OCI-LY7 (cell line): ENCODE data around the gene C5orf58. TPM values are rescaled to one million over a fixed set of nuclear protein-coding genes. Genes with fewer than 3 reads are reported as not detected.
"Not testable (repeated sequence)": the region's sequence is repeated elsewhere in the genome, so short reads cannot be mapped to it uniquely, and the experiment has no call there.

Source experiments
- BruUV-seq: library from RNA; stranded (reverse); fragments of 400-500 nt; replicated peaks from 2 replicates; lab custom pipeline; 2021; lab: Mats Ljungman, UMichigan
- CTCF ChIA-PET: fragments of 300-600 bp; sonication (Branson Sonifier 250); formaldehyde crosslinking; loops from one replicate; lab custom pipeline; 2022; ENCODE audit warnings: antibody characterized with exemption; ENCODE audit not compliant: unreplicated experiment; lab: Charles Lee
- POLR2A ChIA-PET: fragments of 300-600 bp; sonication (Branson Sonifier 250); formaldehyde crosslinking; loops from one replicate; lab custom pipeline; 2022; ENCODE audit warnings: antibody characterized with exemption; lab: Charles Lee
- DNase-seq: peaks from one replicate; pipeline ENCODE4 v3.0.0-alpha.2; 2015; ENCODE audit warnings: low spot score
- H2AFZ ChIP-seq: fragments of 200-600 bp; sonication (generic), shearing (Covaris generic); 2 replicates; pipeline ENCODE4 v1.6.1; 2014; ENCODE audit warnings: mild to moderate bottlenecking, antibody characterized with exemption, low read length, moderate library complexity
- H3K27ac ChIP-seq: fragments of 200-600 bp; sonication (generic); 2 replicates; pipeline ENCODE4 v1.5.1; 2014; ENCODE audit warnings: mixed run types, low read depth, mild to moderate bottlenecking, moderate library complexity, low read length, inconsistent platforms; ENCODE audit not compliant: poor library complexity, severe bottlenecking
- H3K36me3 ChIP-seq: fragments of 200-600 bp; sonication (generic); 2 replicates; pipeline ENCODE4 v1.6.1; 2014; ENCODE audit warnings: mild to moderate bottlenecking, antibody characterized with exemption, low read length, moderate library complexity, mixed read lengths; ENCODE audit not compliant: insufficient read depth
- H3K4me1 ChIP-seq: fragments of 200-600 bp; sonication (generic); 2 replicates; pipeline ENCODE4 v1.5.1; 2014; ENCODE audit warnings: mild to moderate bottlenecking, low read length; ENCODE audit not compliant: insufficient read depth, poor library complexity, severe bottlenecking
- H3K4me2 ChIP-seq: fragments of 200-600 bp; sonication (generic); 2 replicates; pipeline ENCODE4 v1.6.1; 2014; ENCODE audit warnings: mild to moderate bottlenecking, low read length
- H3K4me3 ChIP-seq: fragments of 200-600 bp; sonication (generic); 2 replicates; pipeline ENCODE4 v1.5.1; 2014; ENCODE audit warnings: mild to moderate bottlenecking, low read depth, low read length; ENCODE audit not compliant: poor library complexity, severe bottlenecking
- H3K79me2 ChIP-seq: fragments of 200-600 bp; sonication (generic); 2 replicates; pipeline ENCODE4 v1.6.1; 2016; ENCODE audit warnings: low read depth, mild to moderate bottlenecking, low read length, moderate library complexity, mixed read lengths; ENCODE audit not compliant: insufficient read depth
- H3K9me2 ChIP-seq: fragments of 200-600 bp; sonication (generic); 2 replicates; pipeline ENCODE4 v1.6.1; 2016; ENCODE audit warnings: mild to moderate bottlenecking, low read length, mixed read lengths; ENCODE audit not compliant: insufficient read depth
- H3K9me3 ChIP-seq: fragments of 200-600 bp; sonication (generic); 2 replicates; pipeline ENCODE4 v1.6.1; 2014; ENCODE audit warnings: mild to moderate bottlenecking, mixed run types, low read length, mixed read lengths
- H4K20me1 ChIP-seq: fragments of 200-600 bp; sonication (generic); 2 replicates; pipeline ENCODE4 v1.6.1; 2014; ENCODE audit warnings: mild to moderate bottlenecking, antibody characterized with exemption, low read length, moderate library complexity, mixed read lengths; ENCODE audit not compliant: insufficient read depth
- EZH2phosphoT487 ChIP-seq: fragments of 200-600 bp; sonication (generic); IDR thresholded peaks from 2 replicates; pipeline ENCODE4 v1.6.1; 2018; ENCODE audit warnings: low read depth, borderline replicate concordance, mild to moderate bottlenecking, mixed run types, antibody characterized with exemption, low read length, moderate library complexity, mixed read lengths
- intact Hi-C: fragments of 100-400 bp; cut with micrococcal nuclease; formaldehyde crosslinking; loops from one replicate; pipeline ENCODE4 v1.10.0; 2022; ENCODE audit not compliant: unreplicated experiment
- total RNA-seq, 2 experiments: library from RNA; depleted of rRNA in 1 of 2; stranded (reverse); fragments of >200 nt in 1 of 2; shearing (Covaris generic) in 1 of 2; gene quantifications; 2 replicates each; pipeline ENCODE4 v1.2.3, GENCODE V29; 2014 to 2022
- TF ChIP-seq, protein P1 (sequence below): fragments of 200-600 bp; sonication (generic); conservative IDR thresholded peaks from 2 replicates; pipeline ENCODE4 v1.5.1; 2014; ENCODE audit warnings: mild to moderate bottlenecking, antibody characterized with exemption, low read length, moderate library complexity, mixed read lengths

Gene C5orf58
- total RNA-seq, 2 experiments from 2014 or later = not detected

DNA sequence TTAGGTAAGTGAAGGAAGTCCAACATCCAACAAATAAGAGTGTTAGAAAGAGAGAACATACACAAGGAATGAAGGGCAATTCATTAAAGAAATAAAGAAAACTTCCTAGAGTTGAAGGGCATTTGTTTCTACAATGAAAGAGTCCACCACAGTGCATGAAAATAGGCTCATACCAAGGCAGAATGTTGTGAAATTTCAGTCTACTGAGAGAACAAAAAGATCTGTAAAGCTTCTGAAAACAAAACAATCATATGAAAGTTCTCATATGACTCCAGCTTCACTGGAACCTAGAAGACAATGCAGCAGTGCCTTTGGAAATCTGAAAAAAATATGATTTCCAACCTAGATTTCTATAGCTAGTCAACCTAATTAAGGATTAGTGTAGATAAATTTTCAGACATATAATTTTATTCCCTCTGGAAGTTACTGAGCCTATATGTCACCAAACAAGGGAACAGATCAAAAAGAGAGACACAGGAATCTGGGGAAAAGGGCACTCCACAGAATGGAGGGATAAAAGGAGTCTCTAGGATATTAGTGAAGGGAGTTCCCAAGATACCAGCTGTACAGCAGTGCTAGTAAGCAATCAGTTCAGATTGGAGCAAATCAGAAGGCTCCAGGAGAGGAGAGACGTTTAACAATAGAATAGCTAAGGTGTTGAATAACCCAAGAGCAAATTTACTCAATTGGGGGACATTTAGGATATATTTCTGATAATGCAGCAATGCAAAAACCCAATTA lies 5.8 kb downstream of the C5orf58 start:
- Histone ChIP-seq H3K9me3 (no peaks in the 10 kb centered on the region), H4K20me1 (no peaks in the 10 kb centered on the region), H2AFZ (no peak overlapping the region), H3K79me2 (no peaks in the 10 kb centered on the region), H3K9me2 (no peaks in the 10 kb centered on the region), H3K4me2 (no peak overlapping the region), H3K4me3 (no peak overlapping the region), H3K4me1 (no peaks in the 10 kb centered on the region), H3K36me3 (no peaks in the 10 kb centered on the region), H3K27ac (no peak overlapping the region)
- DNase-seq = no peak
- intact Hi-C loops = no loop called here
- ChIA-PET POLR2A (interaction anchor here (0.6 to 0.8 kb wide), 3 partner anchors 12 to 17 kb away, joined by 3 read pairs; no protein-coding TSS in a partner anchor), CTCF (interaction anchor here (0.8 kb wide), 1 partner anchor 8 kb away, joined by 3 read pairs; no protein-coding TSS in a partner anchor)
- BruUV-seq = no TSS peak
- TF ChIP-seq, protein P1, sequence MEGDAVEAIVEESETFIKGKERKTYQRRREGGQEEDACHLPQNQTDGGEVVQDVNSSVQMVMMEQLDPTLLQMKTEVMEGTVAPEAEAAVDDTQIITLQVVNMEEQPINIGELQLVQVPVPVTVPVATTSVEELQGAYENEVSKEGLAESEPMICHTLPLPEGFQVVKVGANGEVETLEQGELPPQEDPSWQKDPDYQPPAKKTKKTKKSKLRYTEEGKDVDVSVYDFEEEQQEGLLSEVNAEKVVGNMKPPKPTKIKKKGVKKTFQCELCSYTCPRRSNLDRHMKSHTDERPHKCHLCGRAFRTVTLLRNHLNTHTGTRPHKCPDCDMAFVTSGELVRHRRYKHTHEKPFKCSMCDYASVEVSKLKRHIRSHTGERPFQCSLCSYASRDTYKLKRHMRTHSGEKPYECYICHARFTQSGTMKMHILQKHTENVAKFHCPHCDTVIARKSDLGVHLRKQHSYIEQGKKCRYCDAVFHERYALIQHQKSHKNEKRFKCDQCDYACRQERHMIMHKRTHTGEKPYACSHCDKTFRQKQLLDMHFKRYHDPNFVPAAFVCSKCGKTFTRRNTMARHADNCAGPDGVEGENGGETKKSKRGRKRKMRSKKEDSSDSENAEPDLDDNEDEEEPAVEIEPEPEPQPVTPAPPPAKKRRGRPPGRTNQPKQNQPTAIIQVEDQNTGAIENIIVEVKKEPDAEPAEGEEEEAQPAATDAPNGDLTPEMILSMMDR = no peak
- no peak for TF ChIP-seq EZH2phosphoT487

DNA sequence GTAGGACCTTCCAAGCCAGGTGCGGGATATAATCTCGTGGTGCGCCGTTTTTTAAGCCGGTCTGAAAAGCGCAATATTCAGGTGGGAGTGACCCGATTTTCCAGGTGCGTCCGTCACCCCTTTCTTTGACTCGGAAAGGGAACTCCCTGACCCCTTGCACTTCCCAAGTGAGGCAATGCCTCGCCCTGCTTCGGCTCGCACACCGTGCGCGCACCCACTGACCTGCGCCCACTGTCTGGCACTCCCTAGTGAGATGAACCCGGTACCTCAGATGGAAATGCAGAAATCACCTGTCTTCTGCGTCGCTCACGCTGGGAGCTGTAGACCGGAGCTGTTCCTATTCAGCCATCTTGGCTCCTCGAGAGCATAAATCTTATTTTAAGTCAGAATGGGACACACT lies 12.7 kb downstream of the C5orf58 start:
- POLR2A ChIA-PET = interaction anchor here (1.2 kb wide), 1 partner anchor 15 kb away, joined by 3 read pairs; no protein-coding TSS in a partner anchor
- intact Hi-C loops, H3K9me3 ChIP-seq, H3K36me3 ChIP-seq, H2AFZ ChIP-seq, H4K20me1 ChIP-seq, H3K27ac ChIP-seq, H3K9me2 ChIP-seq, CTCF ChIA-PET, H3K4me2 ChIP-seq, H3K79me2 ChIP-seq, H3K4me1 ChIP-seq, BruUV-seq, H3K4me3 ChIP-seq, DNase-seq: not testable (repeated sequence)

DNA sequence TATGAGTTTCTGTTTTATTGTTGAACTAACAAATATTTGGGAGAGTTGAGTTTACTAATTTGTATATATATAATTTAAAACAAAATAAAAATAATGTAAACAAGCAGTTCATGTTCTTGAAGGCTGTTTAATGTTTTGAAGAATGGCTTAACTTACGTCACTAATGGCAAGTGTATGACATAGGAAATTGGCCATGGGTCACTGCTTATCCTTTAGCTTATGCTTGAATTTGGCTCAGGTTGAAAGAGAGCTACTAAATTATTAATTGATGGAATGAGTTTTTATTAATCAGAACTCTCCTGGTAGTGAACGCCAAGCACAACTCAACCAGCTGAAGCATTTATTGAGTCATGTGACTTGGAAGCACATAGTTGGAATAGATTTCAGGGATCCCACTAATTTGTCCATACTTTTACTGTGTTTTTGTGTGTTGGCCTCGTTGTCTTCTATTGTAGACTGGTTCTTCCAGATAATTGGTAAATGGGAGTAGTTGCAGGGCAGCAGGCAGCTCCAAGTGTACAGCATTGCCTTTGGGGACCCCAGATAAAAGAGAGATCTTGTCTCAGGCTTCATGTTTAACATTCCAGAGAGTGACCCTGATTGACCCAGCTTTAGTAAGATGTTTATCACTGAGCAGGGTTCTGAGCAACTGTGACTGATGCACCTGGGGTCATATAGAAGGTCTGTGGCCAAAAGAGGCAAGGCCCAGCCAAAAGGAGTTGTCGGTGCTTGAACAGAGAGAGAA lies 13.5 kb downstream of the C5orf58 start:
- no peak for DNase-seq
- no peak for TF ChIP-seq EZH2phosphoT487
- TF ChIP-seq, protein P1 = no peak
- H4K20me1 ChIP-seq = no peaks in the 10 kb centered on the region
- H3K4me3 ChIP-seq = no peak overlapping the region
- CTCF ChIA-PET = interaction anchor here (0.8 kb wide), 1 partner anchor 7 kb away, joined by 3 read pairs; no protein-coding TSS in a partner anchor
- H3K9me2 ChIP-seq = no peaks in the 10 kb centered on the region
- H3K4me1 ChIP-seq = no peaks in the 10 kb centered on the region
- H3K36me3 ChIP-seq = no peaks in the 10 kb centered on the region
- no peaks in the 10 kb centered on the region for H3K79me2 ChIP-seq
- H3K4me2 ChIP-seq = no peak overlapping the region
- no peak overlapping the region for H2AFZ ChIP-seq
- BruUV-seq = no TSS peak
- no peak overlapping the region for H3K27ac ChIP-seq
- H3K9me3 ChIP-seq = no peaks in the 10 kb centered on the region
- POLR2A ChIA-PET = interaction anchor here (0.5 to 1.2 kb wide), 4 partner anchors 13 to 211 kb away, joined by 3 to 5 read pairs (median 4); no protein-coding TSS in a partner anchor
- intact Hi-C loops = no loop called here
